Esophagus squamous epithelium (tissue), 4 donors: Measurements from ENCODE around the gene TIAL1.

Source experiments
- CTCF ChIP-seq, 6 experiments: fragments of 450-650 bp in 4 of 6; fragments of 200-600 bp in 2 of 6; sonication (generic) in 2 of 6; IDR thresholded peaks; one replicate each; pipeline ENCODE4 v1.5.1; 2016 to 2019; ENCODE audit warnings: antibody characterized with exemption in 6 of 6, mild to moderate bottlenecking in 4 of 6, moderate library complexity in 4 of 6
- POLR2A ChIP-seq, 4 donors: fragments of 450-650 bp; IDR thresholded peaks; one replicate each; pipeline ENCODE4 v1.6.1; 2017; ENCODE audit warnings: antibody characterized with exemption in 4 of 4, mild to moderate bottlenecking in 4 of 4, moderate library complexity in 3 of 4

DNA sequence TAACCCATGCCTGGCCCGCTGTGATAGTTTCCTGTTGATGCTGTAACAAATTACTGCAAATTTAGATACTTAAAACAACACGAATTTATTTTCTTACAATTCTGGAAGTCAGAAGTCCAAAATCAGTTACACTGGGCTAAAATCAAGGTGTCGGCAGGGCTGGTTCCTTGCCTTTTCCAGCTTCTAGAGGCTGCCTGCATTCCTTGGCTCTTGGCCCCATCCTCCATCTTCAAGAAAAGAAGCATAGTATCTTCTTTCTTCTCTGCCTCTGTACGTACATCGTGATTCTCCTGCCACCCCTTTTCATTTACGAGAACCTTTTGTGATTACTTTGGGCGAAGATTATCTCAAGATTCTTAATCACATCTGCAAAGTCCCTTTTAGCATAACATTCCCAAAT lies 1.6 kb upstream of the TIAL1 start:
- TF ChIP-seq POLR2A (IDR thresholded peaks at IDR 0.05) (no peak), CTCF (IDR thresholded peaks at IDR 0.05) (no peak)
